H9 (cell line): ENCODE measurements around the gene HLTF. TPM values are rescaled to one million over a fixed set of nuclear protein-coding genes. Genes with fewer than 3 reads are reported as not detected.
A peak's percentile ranks its signal among the peaks of the same experiment; 100 is the strongest.

Experiments
- DNase-seq: peaks from one replicate; pipeline ENCODE4 v3.0.0-alpha.2; 2017
- H2AFZ ChIP-seq: one replicate; pipeline ENCODE4 v1.6.1; 2013; ENCODE audit warnings: mild to moderate bottlenecking, low read length, control low read depth, moderate library complexity
- H2AK5ac ChIP-seq: 2 replicates; pipeline ENCODE4 v1.6.1; 2013; ENCODE audit warnings: low read length, control low read depth, mixed read lengths; ENCODE audit not compliant: insufficient read length
- H2BK120ac ChIP-seq: one replicate; pipeline ENCODE4 v1.6.1; 2013; ENCODE audit warnings: low read depth, mild to moderate bottlenecking, low read length, control low read depth, inconsistent platforms; ENCODE audit not compliant: poor library complexity, severe bottlenecking
- H2BK12ac ChIP-seq: 2 replicates; pipeline ENCODE4 v1.6.1; 2013; ENCODE audit warnings: low read length, control low read depth, mixed read lengths, low read depth; ENCODE audit not compliant: insufficient read length
- H2BK15ac ChIP-seq: 2 replicates; pipeline ENCODE4 v1.6.1; 2013; ENCODE audit warnings: low read depth, low read length, control low read depth
- H2BK20ac ChIP-seq: one replicate; pipeline ENCODE4 v1.6.1; 2013; ENCODE audit warnings: low read depth, mild to moderate bottlenecking, low read length, control low read depth, inconsistent platforms; ENCODE audit not compliant: poor library complexity, severe bottlenecking
- H2BK5ac ChIP-seq: 2 replicates; pipeline ENCODE4 v1.6.1; 2013; ENCODE audit warnings: low read length, control low read depth, mixed read lengths; ENCODE audit not compliant: insufficient read length
- H3K14ac ChIP-seq: 2 replicates; pipeline ENCODE4 v1.6.1; 2013; ENCODE audit warnings: low read length, control low read depth; ENCODE audit not compliant: insufficient read depth
- H3K18ac ChIP-seq: 2 replicates; pipeline ENCODE4 v1.6.1; 2013; ENCODE audit warnings: low read depth, mild to moderate bottlenecking, mixed read lengths, low read length, control low read depth; ENCODE audit not compliant: insufficient read length
- H3K23ac ChIP-seq: 2 replicates; pipeline ENCODE4 v1.6.1; 2013; ENCODE audit warnings: low read length, control low read depth, mixed read lengths, low read depth; ENCODE audit not compliant: insufficient read length
- H3K23me2 ChIP-seq: 2 replicates; pipeline ENCODE4 v1.6.1; 2013; ENCODE audit warnings: low read depth, mild to moderate bottlenecking, mixed read lengths, low read length, control low read depth; ENCODE audit not compliant: insufficient read length, poor library complexity, severe bottlenecking
- H3K27ac ChIP-seq: 2 replicates; pipeline ENCODE4 v1.5.1; 2013; ENCODE audit warnings: low read length, control low read depth, mixed read lengths, low read depth; ENCODE audit not compliant: insufficient read length
- H3K27me3 ChIP-seq: 2 replicates; pipeline ENCODE4 v1.6.1; 2013; ENCODE audit warnings: low read length, control low read depth, inconsistent platforms; ENCODE audit not compliant: insufficient read depth
- H3K4ac ChIP-seq: 2 replicates; pipeline ENCODE4 v1.6.1; 2013; ENCODE audit warnings: low read depth, mild to moderate bottlenecking, control low read depth, inconsistent platforms, low read length, moderate library complexity
- H3K4me1 ChIP-seq: 2 replicates; pipeline ENCODE4 v1.6.1; 2013; ENCODE audit warnings: low read length, control low read depth, inconsistent platforms; ENCODE audit not compliant: insufficient read depth
- H3K4me2 ChIP-seq: 2 replicates; pipeline ENCODE4 v1.6.1; 2013; ENCODE audit warnings: low read length, control low read depth, mixed read lengths; ENCODE audit not compliant: insufficient read length, insufficient read depth
- H3K56ac ChIP-seq: 2 replicates; pipeline ENCODE4 v1.6.1; 2013; ENCODE audit warnings: low read depth, mild to moderate bottlenecking, mixed read lengths, low read length, control low read depth; ENCODE audit not compliant: insufficient read length
- H3K79me1 ChIP-seq: 2 replicates; pipeline ENCODE4 v1.6.1; 2013; ENCODE audit warnings: low read depth, mild to moderate bottlenecking, moderate library complexity, low read length, control low read depth, inconsistent platforms; ENCODE audit not compliant: insufficient read depth, poor library complexity, severe bottlenecking
- H3K79me2 ChIP-seq: 2 replicates; pipeline ENCODE4 v1.6.1; 2013; ENCODE audit warnings: low read length, control low read depth, inconsistent platforms; ENCODE audit not compliant: insufficient read depth
- H3K9ac ChIP-seq: 2 replicates; pipeline ENCODE4 v1.6.1; 2013; ENCODE audit warnings: low read length, control low read depth, mixed read lengths; ENCODE audit not compliant: insufficient read length; ENCODE audit errors: extremely low read depth
- H3K9me3 ChIP-seq: one replicate; pipeline ENCODE4 v1.6.1; 2013; ENCODE audit warnings: low read depth, low read length, inconsistent platforms; ENCODE audit not compliant: control insufficient read depth
- H3T11ph ChIP-seq: one replicate; pipeline ENCODE4 v1.6.1; 2013; ENCODE audit warnings: mild to moderate bottlenecking, low read length, control low read depth, inconsistent platforms
- H4K20me1 ChIP-seq: one replicate; pipeline ENCODE4 v1.6.1; 2013; ENCODE audit not compliant: control insufficient read depth, insufficient read length, insufficient read depth
- H4K5ac ChIP-seq: 2 replicates; pipeline ENCODE4 v1.6.1; 2013; ENCODE audit warnings: low read depth, mild to moderate bottlenecking, mixed read lengths, low read length, control low read depth; ENCODE audit not compliant: insufficient read length
- H4K8ac ChIP-seq: replicated peaks from 2 replicates; pipeline ENCODE4 v1.6.1; 2013; ENCODE audit warnings: low read length, control low read depth, mixed read lengths, low read depth; ENCODE audit not compliant: insufficient read length
- H4K91ac ChIP-seq: 2 replicates; pipeline ENCODE4 v1.6.1; 2013; ENCODE audit warnings: low read depth, mild to moderate bottlenecking, moderate library complexity, mixed read lengths, low read length, control low read depth; ENCODE audit not compliant: insufficient read length
- H3K27ac Mint-ChIP-seq, 3 experiments: 2 replicates in 2 of 3; 3 replicates in 1 of 3; pipeline ENCODE4 v1.8.0; 2020 to 2021; ENCODE audit warnings: mixed read lengths in 3 of 3, mild to moderate bottlenecking in 1 of 3, moderate library complexity in 1 of 3
- H3K27me3 Mint-ChIP-seq: 2 replicates; pipeline ENCODE4 v1.8.0; 2021; ENCODE audit warnings: low read depth, mild to moderate bottlenecking, moderate library complexity, mixed read lengths
- H3K36me3 Mint-ChIP-seq, 3 experiments: 2 replicates in 2 of 3; 3 replicates in 1 of 3; pipeline ENCODE4 v1.8.0; 2020 to 2021; ENCODE audit warnings: low read depth in 3 of 3, mixed read lengths in 3 of 3; ENCODE audit not compliant: insufficient read depth in 1 of 3
- H3K4me1 Mint-ChIP-seq, 2 experiments: 2 replicates each; pipeline ENCODE4 v1.8.0; 2020; ENCODE audit warnings: mixed read lengths in 2 of 2
- H3K4me3 Mint-ChIP-seq, 2 experiments: 2 replicates in 1 of 2; 3 replicates in 1 of 2; pipeline ENCODE4 v1.8.0; 2020 to 2021; ENCODE audit warnings: mild to moderate bottlenecking in 2 of 2, mixed read lengths in 2 of 2, moderate library complexity in 1 of 2
- H3K9me3 Mint-ChIP-seq, 2 experiments: 2 replicates in 1 of 2; 3 replicates in 1 of 2; pipeline ENCODE4 v1.8.0; 2020; ENCODE audit warnings: mild to moderate bottlenecking in 2 of 2, mixed read lengths in 2 of 2, moderate library complexity in 1 of 2
- WGBS: extraction: QIAGEN DNeasy Blood & Tissue Kit; methylation state at CpG from one replicate; pipeline ENCODE4 v1.1.7; 2013; ENCODE audit warnings: missing lambda C conversion rate, low lambda C conversion rate, mixed read lengths; ENCODE audit not compliant: insufficient read length; ENCODE audit errors: extremely low coverage; 5-methylcytosine and 5-hydroxymethylcytosine counted together
- total RNA-seq: library from RNA; stranded (reverse); gene quantifications from 2 replicates; pipeline ENCODE4 v1.2.1, GENCODE V29; 2021
- TF ChIP-seq, protein P1 (sequence below): fragments of 200-600 bp; sonication (generic); conservative IDR thresholded peaks from 3 replicates; pipeline ENCODE4 v1.8.0; 2021; ENCODE audit warnings: antibody characterized with exemption, mild to moderate bottlenecking

HLTF gene
- total RNA-seq, 1 experiment from 2014 or later: 41.5 TPM

DNA sequence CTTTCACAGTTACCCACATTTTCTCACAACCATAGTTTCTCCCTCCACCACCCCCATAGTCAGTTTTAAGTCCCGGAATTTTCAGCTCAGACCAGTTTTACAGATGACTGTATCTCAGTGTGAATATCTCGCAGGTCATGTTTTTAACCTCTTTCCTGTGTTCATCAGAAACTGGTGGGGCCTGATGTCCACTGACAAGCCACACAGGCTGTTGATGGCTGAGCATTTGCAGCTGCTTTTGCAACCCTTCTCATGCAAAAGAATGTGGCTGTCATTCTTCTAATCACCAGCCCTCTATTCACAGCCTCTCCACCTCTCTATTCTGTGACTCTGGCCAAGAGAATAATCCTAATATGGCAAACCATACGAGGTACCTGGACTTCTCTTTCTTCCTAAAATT is 86.5 kb downstream of the HLTF start:
- Histone ChIP-seq H3K4me2 (no peak overlapping the region), H3K79me1 (no peaks in the 10 kb centered on the region), H2AK5ac (no peak overlapping the region), H3K14ac (no peak overlapping the region), H4K8ac (no peak overlapping the region), H3K9me3 (no peaks in the 10 kb centered on the region), H3K23ac (no peak overlapping the region), H3K9ac (no peak overlapping the region), H2BK12ac (no peak overlapping the region), H3K23me2 (no peaks in the 10 kb centered on the region), H3K27ac (no peak overlapping the region), H3K4ac (no peak overlapping the region), H4K91ac (no peak overlapping the region), H3K18ac (no peak overlapping the region), H3K4me1 (peaks cover 12% of the 10 kb centered on the region; the same call in 1 of the 2 replicates), H3T11ph (no peak overlapping the region), H2BK15ac (no peak overlapping the region), H2BK5ac (no peak overlapping the region), H2BK120ac (no peak overlapping the region), H4K20me1 (no peaks in the 10 kb centered on the region), H3K79me2 (no peaks in the 10 kb centered on the region), H4K5ac (no peak overlapping the region), H2BK20ac (no peak overlapping the region), H3K56ac (no peak overlapping the region), H3K27me3 (no peaks in the 10 kb centered on the region), H2AFZ (no peak overlapping the region)
- no peaks in the 10 kb centered on the region; a peak in 1 of 5 replicates for H3K9me3 Mint-ChIP-seq
- H3K27ac Mint-ChIP-seq: peak overlapping the region in 1 of 3 experiments; percentile 18; a peak in 1 of 7 replicates
- H3K36me3 Mint-ChIP-seq: peaks cover under 1 to 23% (median 20%) of the 10 kb centered on the region in 3 experiments; a peak in 5 of 7 replicates
- TF ChIP-seq, protein P1, sequence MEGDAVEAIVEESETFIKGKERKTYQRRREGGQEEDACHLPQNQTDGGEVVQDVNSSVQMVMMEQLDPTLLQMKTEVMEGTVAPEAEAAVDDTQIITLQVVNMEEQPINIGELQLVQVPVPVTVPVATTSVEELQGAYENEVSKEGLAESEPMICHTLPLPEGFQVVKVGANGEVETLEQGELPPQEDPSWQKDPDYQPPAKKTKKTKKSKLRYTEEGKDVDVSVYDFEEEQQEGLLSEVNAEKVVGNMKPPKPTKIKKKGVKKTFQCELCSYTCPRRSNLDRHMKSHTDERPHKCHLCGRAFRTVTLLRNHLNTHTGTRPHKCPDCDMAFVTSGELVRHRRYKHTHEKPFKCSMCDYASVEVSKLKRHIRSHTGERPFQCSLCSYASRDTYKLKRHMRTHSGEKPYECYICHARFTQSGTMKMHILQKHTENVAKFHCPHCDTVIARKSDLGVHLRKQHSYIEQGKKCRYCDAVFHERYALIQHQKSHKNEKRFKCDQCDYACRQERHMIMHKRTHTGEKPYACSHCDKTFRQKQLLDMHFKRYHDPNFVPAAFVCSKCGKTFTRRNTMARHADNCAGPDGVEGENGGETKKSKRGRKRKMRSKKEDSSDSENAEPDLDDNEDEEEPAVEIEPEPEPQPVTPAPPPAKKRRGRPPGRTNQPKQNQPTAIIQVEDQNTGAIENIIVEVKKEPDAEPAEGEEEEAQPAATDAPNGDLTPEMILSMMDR: no peak
- no CpG with 5 or more reads among the region's 3 CpGs for WGBS
- peaks cover 38 to 45% of the 10 kb centered on the region in 2 experiments for H3K4me1 Mint-ChIP-seq
- H3K27me3 Mint-ChIP-seq: no peaks in the 10 kb centered on the region
- no peak for DNase-seq
- peak overlapping the region in 1 of 2 experiments; percentile 50; a peak in 1 of 5 replicates for H3K4me3 Mint-ChIP-seq
